Panc1 (cell line): ENCODE data around the gene RIC3.

Experiments used
- CTCF ChIP-seq: fragments of 450-650 bp; IDR thresholded peaks from 2 replicates; pipeline ENCODE4 v1.5.1; 2017; ENCODE audit warnings: mild to moderate bottlenecking
- REST ChIP-seq, 2 experiments: IDR thresholded peaks; 2 replicates each; pipeline ENCODE4 v1.6.1; 2011 to 2012; ENCODE audit warnings: low read depth in 2 of 2, control low read depth in 1 of 2, low read length in 1 of 2, mild to moderate bottlenecking in 1 of 2, moderate library complexity in 1 of 2; ENCODE audit not compliant: insufficient read depth in 1 of 2

- no peak for TF ChIP-seq CTCF
- no peak for TF ChIP-seq REST (IDR thresholded peaks at IDR 0.05; ENCODE audit: insufficient read depth in 1 of 2, low read depth in 2 of 2, low read length in 1 of 2)
These were observed 61.2 kb downstream of the RIC3 start for GRCh38 chr11:8107642-8108041.
